SH-SY5Y (cell line): Measurements from ENCODE around the gene PIGC.

Experiments used
- GATA2 ChIP-seq: IDR thresholded peaks from 2 replicates; pipeline ENCODE4 v1.6.1; 2011; ENCODE audit warnings: mild to moderate bottlenecking, low read depth, low read length
- GATA3 ChIP-seq: IDR thresholded peaks from 2 replicates; pipeline ENCODE4 v1.6.1; 2011; ENCODE audit warnings: low read depth, mild to moderate bottlenecking, low read length, moderate library complexity

- no peak for TF ChIP-seq GATA2
- no peak for TF ChIP-seq GATA3
Observed at GRCh38 chr1:172453607-172454006, 9.7 kb upstream of the PIGC start.
